ENCODE measurements around the gene TXN.
"Not testable (repeated sequence)": the region's sequence is repeated elsewhere in the genome, so short reads cannot be mapped to it uniquely, and the experiment has no call there.

The TXN gene

DNA sequence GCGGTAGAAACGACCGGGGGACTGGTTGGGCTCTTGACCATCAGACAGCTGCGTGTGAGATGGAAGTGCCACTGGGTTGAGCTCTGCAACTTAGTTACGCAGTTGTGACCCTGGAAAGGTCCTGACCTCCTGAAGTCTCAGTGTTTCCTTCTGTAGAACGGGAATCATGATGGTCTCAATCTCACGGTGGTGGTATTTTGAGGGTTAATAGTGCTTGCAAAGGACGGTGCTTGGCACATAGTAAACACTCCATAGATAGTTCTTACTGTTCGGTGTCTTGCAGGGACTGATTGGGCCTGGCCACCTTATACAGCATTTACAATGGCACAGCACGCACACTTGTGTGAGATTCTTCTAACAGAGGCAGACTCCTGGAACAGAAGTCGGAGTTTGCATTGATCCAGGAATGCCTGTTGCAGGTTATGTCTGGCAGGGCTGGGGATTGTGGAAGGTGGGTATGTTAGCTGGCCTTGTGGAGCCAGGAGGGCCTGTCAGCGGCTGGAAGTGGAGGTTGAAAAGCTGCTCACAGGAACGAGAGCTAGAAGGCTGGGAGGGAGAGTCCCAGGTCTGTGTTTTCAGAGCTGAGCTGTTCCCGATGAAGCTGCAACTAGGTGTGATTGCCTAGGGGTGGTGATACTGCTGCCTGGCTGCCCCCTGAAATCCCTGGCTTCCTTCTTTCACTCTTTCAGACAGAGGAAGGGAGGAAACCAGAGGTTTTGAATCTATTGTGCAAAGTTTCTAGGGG is 962 bp upstream of the TXN start:
- no peak for DNase-seq (ENCODE audit: low read depth in 2 of 2)

GRCh38 chr9:110255463-110256379 is 586 bp downstream of the TXN start:
- no peak for DNase-seq (ENCODE audit: low read depth in 2 of 2)

- DNase-seq (ENCODE audit: low read depth in 2 of 2): no peak
Measured at GRCh38 chr9:110255034-110255462, 1.3 kb downstream of the TXN start.

- no peak for DNase-seq (ENCODE audit: low read depth in 2 of 2)
Measured at GRCh38 chr9:110254500-110254899, 1.8 kb downstream of the TXN start.

DNA sequence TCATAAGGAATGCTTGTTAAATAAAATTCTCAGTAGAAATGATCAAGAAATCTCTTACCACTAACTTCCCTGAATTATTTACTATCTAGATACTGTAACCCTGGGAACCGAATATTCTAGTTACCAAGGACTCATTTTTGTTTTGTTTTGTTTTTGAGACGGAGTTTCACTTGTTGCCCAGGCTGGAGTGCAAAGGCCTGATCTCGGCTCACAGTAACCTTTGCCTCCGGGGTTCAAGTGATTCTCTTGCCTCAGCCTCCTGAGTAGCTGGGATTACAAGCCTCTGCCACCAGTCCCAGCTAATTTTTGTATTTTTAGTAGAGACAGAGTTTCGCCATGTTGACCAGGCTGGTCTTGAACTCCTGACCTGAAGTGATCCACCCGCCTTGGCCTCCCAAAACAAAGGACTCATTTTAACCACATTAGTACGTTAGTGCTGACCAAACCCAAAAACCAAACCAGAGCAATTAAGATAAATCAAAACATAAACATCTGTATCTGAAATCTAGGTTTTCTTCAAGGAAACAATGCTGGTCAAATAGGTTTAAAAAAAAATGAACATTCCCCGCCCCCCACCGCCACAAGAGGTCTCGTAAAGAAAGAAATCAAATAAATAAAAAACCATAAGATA is 3.7 kb downstream of the TXN start:
- no peak for DNase-seq (ENCODE audit: low read depth in 2 of 2)

- DNase-seq (ENCODE audit: low read depth in 2 of 2): not testable (repeated sequence)
Measured at GRCh38 chr9:110251770-110252169, 4.5 kb downstream of the TXN start.

DNA sequence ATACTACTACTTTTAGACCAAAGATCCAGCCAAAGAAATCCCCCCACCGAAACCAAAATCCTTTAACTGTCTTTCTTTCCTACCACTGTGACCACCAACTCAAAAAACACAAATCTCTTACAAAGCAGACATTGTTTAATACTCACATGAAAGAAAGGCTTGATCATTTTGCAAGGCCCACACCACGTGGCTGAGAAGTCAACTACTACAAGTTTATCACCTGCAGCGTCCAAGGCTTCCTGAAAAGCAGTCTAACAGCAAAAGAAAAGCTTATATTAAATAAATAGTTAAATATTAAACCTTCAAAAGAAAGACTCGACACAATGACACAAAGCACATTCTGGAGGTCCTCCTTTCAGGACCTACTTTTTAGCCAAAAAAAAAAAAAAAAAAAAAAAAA is 5.1 kb downstream of the TXN start:
- no peak for DNase-seq (ENCODE audit: low read depth in 2 of 2)

- no peak for DNase-seq (ENCODE audit: low read depth in 2 of 2)
Measured at GRCh38 chr9:110249603-110250002, 6.7 kb downstream of the TXN start.

- no peak for DNase-seq (ENCODE audit: low read depth in 2 of 2)
Measured at GRCh38 chr9:110248361-110248760, 7.9 kb downstream of the TXN start.

DNA sequence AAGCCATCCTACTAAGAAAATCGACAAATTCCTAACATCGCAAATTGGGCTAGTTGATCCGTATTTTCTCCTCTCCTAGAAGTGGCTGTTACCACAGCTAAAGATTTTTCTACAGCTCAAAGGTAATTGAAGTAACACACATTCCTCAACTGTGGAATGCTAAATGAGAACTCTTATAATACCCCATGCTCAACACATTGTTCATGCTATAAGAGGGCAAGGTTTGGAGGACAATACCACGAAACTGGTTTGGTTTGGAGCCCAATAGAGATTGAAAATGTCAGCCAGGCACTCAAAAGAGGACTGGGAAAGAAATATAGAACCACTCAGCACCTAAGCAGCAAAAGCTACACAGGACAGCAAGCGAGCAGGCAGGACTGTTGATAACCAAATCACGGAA is 10.1 kb downstream of the TXN start:
- no peak for DNase-seq (ENCODE audit: low read depth in 2 of 2)

- DNase-seq (ENCODE audit: low read depth in 2 of 2): no peak
Measured at GRCh38 chr9:110244616-110245015, 11.7 kb downstream of the TXN start.

GRCh38 chr9:110241858-110242321 is 14.4 kb downstream of the TXN start:
- no peak for DNase-seq (ENCODE audit: low read depth in 2 of 2)

- no peak for DNase-seq (ENCODE audit: low read depth in 2 of 2)
Measured at GRCh38 chr9:110241260-110241857, 14.9 kb downstream of the TXN start.

DNA sequence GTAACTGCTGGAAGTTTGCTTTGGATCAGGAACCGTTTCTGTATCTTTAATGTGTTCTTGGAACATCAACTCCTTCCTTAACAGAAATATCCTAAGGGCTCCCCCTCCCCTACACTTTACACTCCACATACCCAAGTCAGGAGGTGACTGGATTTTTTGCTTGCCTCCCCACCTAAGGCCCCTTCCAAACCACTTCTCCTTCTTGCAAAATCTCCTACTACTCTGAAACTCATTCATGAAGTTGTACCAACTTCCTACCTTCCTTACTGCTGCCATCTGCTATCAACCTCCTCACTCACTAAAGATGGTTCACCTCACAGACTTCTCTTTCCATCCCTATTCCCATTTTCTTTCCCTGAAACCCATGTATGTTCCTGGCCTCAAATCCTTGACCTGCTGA is 16.1 kb downstream of the TXN start:
- no peak for DNase-seq (ENCODE audit: low read depth in 2 of 2)

- DNase-seq (ENCODE audit: low read depth in 2 of 2): no peak
Measured at GRCh38 chr9:110228321-110228720, 28.0 kb downstream of the TXN start.

GRCh38 chr9:110224583-110224982 is 31.7 kb downstream of the TXN start:
- no peak for DNase-seq (ENCODE audit: low read depth in 2 of 2)

GRCh38 chr9:110220809-110221208 is 35.5 kb downstream of the TXN start:
- DNase-seq (ENCODE audit: low read depth in 2 of 2): no peak

DNA sequence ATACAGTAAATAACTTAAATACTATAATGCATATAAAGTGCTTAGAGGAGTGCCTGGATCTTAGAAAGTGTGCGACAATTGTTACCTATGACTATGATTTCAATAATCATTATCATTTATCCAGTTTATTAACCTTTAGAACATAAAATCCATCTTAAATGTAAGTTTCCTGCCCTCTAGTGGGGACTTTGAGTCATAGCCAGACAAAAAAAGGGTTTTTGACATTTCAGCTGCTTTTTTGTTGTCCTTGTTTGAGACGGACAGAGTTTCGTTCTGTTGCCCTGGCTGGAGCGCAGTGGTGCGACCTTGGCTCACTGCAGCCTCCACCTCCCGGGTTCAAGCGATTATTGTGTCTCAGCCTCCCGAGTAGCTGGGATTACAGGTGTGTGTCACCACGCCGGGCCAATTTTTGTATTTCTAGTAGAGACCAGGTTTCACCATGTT is 38.6 kb downstream of the TXN start:
- no peak for DNase-seq (ENCODE audit: low read depth in 2 of 2)

DNA sequence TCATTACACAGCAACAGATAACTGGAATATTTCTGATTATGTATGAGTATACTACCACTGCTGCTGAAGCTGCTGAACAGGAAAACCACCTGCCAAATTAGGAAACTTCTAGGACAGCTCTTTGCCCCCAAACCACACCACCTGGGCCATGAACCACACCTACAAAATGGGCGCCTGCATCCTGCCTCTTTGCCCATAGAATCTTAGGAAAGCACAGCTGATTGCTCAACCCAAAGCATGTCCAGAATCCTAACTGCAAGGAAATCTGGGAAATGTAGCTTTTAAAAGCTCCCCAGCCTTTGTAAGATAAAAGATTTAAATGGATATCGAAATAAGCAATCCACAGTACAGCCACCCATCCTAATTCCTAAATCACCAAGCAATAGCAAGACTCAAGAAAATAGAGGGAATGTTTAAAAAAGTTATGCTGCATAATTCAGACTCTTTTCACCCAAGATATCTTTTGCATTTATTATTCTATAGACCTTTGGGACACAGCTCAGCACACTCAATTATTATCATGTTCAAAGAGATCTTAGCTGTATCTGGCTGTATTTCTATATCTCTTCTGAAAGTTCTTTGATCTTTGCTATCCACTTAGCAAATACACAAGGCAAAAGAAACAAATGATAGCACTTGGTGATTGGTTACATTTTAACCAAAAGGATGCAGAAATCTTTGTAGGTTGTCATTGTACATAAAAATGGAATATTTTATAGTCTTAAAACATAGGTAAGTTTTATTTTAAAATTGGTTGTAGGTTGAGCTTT is 41.5 kb downstream of the TXN start:
- DNase-seq (ENCODE audit: low read depth in 2 of 2): no peak

DNA sequence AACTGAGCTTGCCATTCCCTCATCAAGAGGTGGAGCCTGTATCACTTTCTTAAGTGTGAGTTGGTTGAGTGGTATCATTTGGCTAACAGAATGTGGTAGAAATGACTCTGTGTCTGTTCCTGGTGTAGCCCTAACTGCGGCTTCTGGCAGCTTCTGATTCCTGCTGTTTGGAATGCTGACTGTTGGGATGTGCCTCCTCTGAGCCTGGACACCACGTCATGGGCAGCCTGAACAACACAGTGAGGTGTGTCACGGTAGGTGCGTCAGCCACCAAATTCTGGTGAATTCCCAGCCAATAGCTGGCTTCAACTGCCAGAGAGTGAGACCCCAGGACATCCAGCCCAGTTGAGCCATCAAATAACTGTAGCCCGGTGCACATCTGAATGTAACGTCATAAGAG is 42.2 kb downstream of the TXN start:
- no peak for DNase-seq (ENCODE audit: low read depth in 2 of 2)

DNA sequence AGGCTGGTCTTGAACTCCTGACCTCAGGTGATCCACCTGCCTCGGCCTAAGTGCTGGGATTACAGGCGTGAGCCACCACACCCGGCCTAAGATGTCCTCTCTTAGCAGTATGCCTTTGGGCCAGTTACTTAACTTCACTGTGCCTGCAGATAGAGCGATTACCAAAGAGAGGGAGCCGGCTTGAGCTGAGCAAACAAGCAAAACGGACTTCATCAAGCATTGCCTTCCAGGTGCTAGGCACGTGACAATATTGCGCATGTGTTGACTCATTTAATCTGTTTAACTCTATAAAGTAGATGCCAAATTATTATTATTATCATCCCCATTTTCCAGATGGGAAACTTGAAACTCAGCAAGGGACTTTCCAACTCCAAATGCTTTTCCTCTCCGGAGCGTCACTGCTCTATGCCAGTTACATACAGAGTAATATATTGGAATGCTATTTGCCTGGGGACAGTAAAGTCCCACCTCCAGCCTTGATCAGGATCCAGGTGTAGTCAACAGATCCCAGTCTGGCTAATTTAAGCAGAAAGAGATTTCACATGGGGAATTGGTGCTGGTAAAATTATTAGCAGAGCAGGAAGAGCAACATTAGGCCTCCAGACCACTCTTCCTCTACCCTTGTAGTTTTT is 42.8 kb downstream of the TXN start:
- no peak for DNase-seq (ENCODE audit: low read depth in 2 of 2)
